ENCODE measurements around the gene FGD5. TPM values are rescaled to one million over a fixed set of nuclear protein-coding genes. Genes with fewer than 3 reads are reported as not detected.
"Not testable (repeated sequence)": the region's sequence is repeated elsewhere in the genome, so short reads cannot be mapped to it uniquely, and the experiment has no call there.

The FGD5 gene
- total RNA-seq, 3 donors from 2014 or later = 0.13 to 0.25 TPM; not detected in 1

DNA sequence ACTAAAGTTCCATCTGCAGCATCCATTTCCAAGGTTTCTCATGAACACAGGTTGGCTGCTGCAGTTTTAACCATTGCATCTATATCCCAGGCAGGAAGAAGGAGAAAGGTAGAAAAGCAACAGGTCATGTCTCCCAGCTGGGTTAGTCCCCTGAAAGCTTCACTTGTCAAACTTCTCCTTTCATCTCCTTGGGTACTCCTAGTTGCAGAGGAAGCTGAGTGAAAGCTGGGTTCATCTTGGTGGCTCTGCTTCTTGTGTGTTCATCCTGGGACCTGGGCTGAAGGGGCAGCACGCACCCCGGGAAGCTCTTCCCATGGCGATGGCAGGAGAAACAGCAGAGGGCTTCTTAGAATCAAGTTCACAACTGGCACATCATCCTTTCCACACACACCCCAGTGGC, 67.3 kb downstream of the FGD5 start:
- Mint-ChIP-seq H3K36me3 (ENCODE audit: insufficient read depth) (no peaks in the 10 kb centered on the region), H3K27me3 (ENCODE audit: low read depth) (no peaks in the 10 kb centered on the region), H3K9me3 (no peaks in the 10 kb centered on the region), H3K4me3 (no peak overlapping the region), H3K4me1 (ENCODE audit: low read depth) (peaks cover 69% of the 10 kb centered on the region)
- DNase-seq = no peak
- no peak for ATAC-seq

DNA sequence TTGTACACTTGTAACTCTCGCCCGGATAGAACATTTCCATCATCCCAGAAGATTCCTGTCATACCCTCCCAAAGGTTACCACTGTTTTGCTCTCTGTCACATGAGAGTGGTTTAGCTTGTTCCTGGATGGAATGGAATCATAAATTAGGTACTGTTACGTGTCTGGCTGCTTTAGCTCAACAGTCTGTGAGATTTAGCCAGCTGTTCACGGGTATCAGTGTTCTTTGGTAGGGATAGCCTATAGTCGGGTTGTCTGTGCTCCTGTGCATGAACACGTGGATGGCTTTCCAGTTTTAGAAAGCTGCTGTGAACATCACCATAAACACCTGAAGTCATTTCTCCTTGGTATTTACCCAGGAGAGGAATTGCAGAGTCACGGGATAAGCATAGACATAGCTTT, 70.4 kb downstream of the FGD5 start:
- Mint-ChIP-seq H3K9me3 (no peaks in the 10 kb centered on the region), H3K27me3 (ENCODE audit: low read depth) (no peaks in the 10 kb centered on the region), H3K36me3 (ENCODE audit: insufficient read depth) (no peaks in the 10 kb centered on the region), H3K4me1 (ENCODE audit: low read depth) (peaks cover 46% of the 10 kb centered on the region), H3K4me3 (no peak overlapping the region)
- no peak for ATAC-seq
- no peak for DNase-seq

DNA sequence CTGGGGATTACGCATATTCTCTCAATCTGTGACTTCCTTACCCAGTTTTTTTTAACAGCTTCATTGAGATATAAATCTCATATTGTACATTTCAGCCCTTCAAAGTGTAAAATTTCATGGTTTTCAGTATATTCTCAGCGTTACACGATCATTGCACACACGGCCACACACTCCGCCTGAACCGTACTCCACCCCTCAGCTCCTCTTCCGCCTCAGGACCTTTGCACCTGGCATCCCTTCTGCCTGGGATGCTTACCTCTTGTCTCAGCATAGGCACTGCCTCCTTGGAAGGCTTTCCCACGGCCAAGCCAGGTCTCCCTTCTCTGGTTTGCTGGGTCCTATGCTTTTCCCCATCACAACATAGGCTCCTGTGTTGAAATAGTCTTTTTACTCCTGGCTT, 71.2 kb downstream of the FGD5 start:
- no peak for DNase-seq
- Mint-ChIP-seq H3K4me3 (no peak overlapping the region), H3K27me3 (ENCODE audit: low read depth) (no peaks in the 10 kb centered on the region), H3K9me3 (no peaks in the 10 kb centered on the region), H3K4me1 (ENCODE audit: low read depth) (peaks cover 39% of the 10 kb centered on the region), H3K36me3 (ENCODE audit: insufficient read depth) (no peaks in the 10 kb centered on the region)
- ATAC-seq = no peak

DNA sequence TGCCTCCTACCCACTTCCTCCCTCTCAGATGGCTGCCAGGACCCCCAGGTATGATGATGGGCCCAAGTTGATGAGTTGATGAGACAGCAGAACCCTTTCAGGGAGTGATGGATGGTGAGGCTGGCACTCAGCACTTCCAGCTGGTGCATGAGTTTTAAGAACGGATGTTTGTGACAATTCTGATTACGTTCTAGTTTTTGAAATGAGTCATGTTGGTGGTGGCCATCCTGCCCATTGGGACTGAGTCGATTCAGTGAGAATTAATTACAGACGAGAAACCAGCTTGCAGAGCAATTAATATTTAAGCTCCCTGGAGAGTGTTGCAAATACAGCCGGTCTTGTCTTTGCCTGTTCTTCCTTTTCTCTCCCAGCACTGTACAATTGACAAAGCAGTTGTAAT, 71.7 kb downstream of the FGD5 start:
- ATAC-seq (no peak), DNase-seq (no peak)
- peaks cover 33% of the 10 kb centered on the region for H3K4me1 Mint-ChIP-seq (ENCODE audit: low read depth)
- H3K9me3 Mint-ChIP-seq = no peaks in the 10 kb centered on the region
- H3K4me3 Mint-ChIP-seq = no peak overlapping the region
- no peaks in the 10 kb centered on the region for H3K36me3 Mint-ChIP-seq (ENCODE audit: insufficient read depth)
- no peaks in the 10 kb centered on the region for H3K27me3 Mint-ChIP-seq (ENCODE audit: low read depth)

DNA sequence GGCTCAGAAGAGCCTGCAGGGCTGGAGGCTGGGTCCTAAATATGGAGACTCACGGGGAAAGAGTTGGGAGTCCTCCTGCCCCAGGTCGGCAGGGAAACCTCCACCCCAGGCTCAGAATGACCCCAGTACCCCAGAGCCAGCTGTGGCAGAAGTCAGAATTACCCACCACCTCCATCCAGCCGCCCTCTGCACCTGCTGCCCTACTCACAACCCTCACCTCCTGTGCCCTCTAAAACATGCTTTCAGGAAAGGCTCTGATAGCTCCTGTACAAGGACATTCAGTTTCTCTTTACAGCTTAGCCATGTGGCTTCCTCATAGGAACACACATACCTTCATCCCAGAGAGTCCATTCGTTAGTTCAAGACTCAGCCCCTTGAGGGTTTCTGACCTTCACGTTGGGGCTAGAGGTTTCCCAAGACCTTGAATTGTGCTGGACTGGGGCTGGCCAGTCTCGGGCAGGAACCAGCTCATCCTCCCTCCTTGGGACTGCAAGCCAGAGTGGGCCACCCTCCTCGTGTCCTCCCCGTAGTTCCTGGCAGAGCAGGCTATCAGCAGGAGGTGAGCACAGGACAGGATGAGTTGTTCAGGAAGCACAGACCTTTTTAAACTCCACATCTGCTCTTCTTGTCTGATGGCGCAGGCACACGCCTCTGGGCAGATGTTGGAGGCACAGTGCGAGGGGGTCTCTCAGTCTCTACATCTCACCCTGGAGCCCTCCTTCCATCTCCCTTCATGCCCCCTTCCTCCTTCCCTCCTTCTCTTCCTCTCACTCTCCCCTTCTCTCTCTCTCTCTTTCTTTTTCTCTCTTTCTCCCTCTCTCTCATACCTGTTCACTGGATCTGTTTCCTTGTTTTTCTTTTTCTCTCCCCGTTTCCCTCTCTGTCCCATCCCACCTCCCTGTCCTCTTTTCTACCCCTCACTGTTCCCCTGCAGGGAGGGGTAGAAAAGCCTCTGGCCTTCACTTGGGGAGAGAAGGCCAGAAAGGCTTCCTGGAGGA, 72.7 kb downstream of the FGD5 start:
- Mint-ChIP-seq H3K9me3 (no peaks in the 10 kb centered on the region), H3K36me3 (ENCODE audit: insufficient read depth) (no peaks in the 10 kb centered on the region), H3K4me3 (no peak overlapping the region), H3K27me3 (ENCODE audit: low read depth) (no peaks in the 10 kb centered on the region), H3K4me1 (ENCODE audit: low read depth) (peaks cover 24% of the 10 kb centered on the region)
- DNase-seq (no peak), ATAC-seq (no peak)

DNA sequence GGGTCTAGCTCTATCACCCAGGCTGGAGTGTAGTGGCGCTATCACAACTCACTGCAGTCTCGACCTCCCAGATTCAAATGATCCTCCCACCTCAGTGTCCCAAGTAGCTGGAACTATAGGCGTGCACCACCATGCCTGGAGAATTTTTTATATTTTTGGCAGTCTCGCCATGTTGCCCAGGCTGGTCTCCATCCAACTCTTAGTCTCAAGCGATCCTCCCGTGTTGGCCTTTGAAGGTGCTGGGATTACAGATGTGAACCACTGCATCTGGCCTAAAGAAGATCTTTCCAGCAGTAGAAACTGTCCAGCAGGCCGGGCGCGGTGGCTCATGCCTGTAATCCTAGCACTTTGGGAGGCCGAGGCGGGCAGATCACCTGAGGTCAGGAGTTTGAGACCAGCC, 73.5 kb downstream of the FGD5 start:
- no peak for ATAC-seq
- no peaks in the 10 kb centered on the region for H3K9me3 Mint-ChIP-seq
- no peak for DNase-seq
- H3K4me1 Mint-ChIP-seq (ENCODE audit: low read depth) = peaks cover 17% of the 10 kb centered on the region
- H3K27me3 Mint-ChIP-seq (ENCODE audit: low read depth) = peaks cover 3% of the 10 kb centered on the region
- H3K36me3 Mint-ChIP-seq (ENCODE audit: insufficient read depth) = no peaks in the 10 kb centered on the region
- no peak overlapping the region for H3K4me3 Mint-ChIP-seq

DNA sequence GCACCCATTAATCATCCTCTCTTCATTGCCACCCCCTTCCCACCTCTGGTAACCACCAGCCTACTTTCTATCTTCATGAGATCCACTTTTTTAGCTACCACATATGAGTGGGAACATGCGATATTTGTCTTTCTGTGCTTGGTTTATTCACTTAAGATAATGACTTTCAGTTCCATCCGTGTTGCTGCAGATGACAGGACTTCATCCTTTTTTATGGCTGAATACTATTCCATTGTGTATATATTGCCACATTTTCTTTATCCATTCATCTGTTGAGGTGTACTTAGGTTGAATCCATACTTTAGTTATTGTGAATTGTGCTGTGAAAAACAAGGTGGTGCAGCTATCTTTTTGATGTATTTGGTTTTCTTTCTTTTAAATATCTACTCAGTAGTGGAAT, 75.3 kb downstream of the FGD5 start:
- DNase-seq (no peak), ATAC-seq (no peak)
- H3K36me3 Mint-ChIP-seq (ENCODE audit: insufficient read depth) = no peaks in the 10 kb centered on the region
- peaks cover 19% of the 10 kb centered on the region for H3K4me1 Mint-ChIP-seq (ENCODE audit: low read depth)
- peaks cover 4% of the 10 kb centered on the region for H3K27me3 Mint-ChIP-seq (ENCODE audit: low read depth)
- no peaks in the 10 kb centered on the region for H3K9me3 Mint-ChIP-seq
- no peak overlapping the region for H3K4me3 Mint-ChIP-seq

DNA sequence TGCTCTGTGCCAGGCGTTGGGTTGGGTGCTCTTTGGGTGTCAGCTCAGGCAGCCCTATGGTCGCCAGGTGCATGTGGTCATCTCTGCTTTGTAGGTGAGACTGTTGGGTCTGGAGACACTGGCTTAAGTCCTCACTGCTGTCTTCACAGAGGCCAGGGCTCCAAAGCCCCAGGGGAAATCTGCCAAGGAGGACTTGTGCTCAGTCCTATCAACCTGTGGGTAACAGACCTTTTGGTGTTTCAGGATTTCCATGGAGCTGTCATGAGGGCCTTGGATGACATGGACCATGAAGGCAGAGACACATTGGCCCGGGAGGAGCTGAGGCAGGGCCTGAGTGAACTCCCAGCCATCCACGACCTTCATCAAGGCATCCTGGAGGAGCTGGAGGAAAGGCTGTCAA, 78.5 kb downstream of the FGD5 start:
- DNase-seq (no peak), ATAC-seq (no peak)
- H3K4me1 Mint-ChIP-seq (ENCODE audit: low read depth) = peaks cover 5% of the 10 kb centered on the region
- no peaks in the 10 kb centered on the region for H3K9me3 Mint-ChIP-seq
- peaks cover 9% of the 10 kb centered on the region for H3K27me3 Mint-ChIP-seq (ENCODE audit: low read depth)
- H3K4me3 Mint-ChIP-seq = no peak overlapping the region
- no peaks in the 10 kb centered on the region for H3K36me3 Mint-ChIP-seq (ENCODE audit: insufficient read depth)

DNA sequence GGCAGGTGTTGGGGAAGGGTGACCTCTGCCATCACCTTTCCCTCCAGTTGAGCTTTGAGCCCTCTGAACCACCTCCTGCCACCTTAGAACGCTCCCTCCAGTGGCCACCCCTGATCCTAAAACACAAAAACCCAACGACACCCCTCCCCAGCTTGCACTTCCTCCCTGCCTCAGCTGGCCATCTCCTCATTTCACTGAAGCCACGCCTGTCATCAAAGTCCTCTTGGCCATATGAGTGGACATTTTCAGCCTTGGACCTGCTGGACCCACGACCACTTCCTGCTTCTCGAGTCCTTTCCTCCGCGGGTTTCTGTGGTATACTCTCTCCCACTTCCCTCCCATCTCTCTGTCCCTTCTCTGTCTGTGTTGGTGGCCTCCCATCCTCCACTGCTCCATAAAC, 80.2 kb downstream of the FGD5 start:
- H3K36me3 Mint-ChIP-seq (ENCODE audit: insufficient read depth) = no peaks in the 10 kb centered on the region
- ATAC-seq (no peak), DNase-seq (no peak)
- no peaks in the 10 kb centered on the region for H3K9me3 Mint-ChIP-seq
- no peak overlapping the region for H3K4me3 Mint-ChIP-seq
- peaks cover 5% of the 10 kb centered on the region for H3K4me1 Mint-ChIP-seq (ENCODE audit: low read depth)
- H3K27me3 Mint-ChIP-seq (ENCODE audit: low read depth) = peaks cover 9% of the 10 kb centered on the region

DNA sequence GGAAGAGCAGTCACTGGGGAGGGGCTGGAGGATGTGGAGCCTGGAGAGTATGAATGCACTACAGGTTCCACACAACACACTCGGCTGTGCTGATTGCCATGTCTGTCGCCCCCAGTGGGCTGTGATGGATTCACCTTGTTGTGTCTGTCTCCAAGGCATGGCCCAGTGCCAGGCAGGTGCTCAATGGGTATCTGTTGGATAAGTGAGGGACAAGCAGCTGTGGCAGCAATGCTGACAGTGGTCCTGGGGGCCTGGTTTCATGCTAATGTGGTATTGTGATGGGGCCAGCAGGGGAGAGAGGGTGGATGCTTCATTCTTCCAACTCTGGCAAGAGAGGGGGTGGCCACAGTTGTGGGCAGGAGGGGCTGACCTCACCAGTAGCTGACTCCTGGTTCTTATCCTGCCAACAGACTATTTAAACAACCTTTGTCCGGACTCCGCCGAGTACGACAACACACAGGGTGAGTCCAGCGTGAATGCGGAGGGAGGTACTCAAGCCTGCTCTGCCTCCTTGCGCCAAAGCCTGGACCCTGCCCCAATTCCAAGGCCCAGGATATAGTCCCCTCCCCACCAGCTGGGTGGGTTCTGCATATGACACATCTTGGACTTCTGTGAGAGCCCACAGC, 81.3 kb downstream of the FGD5 start:
- Mint-ChIP-seq H3K4me3 (no peak overlapping the region), H3K27me3 (ENCODE audit: low read depth) (peaks cover 9% of the 10 kb centered on the region), H3K9me3 (peaks cover 2% of the 10 kb centered on the region), H3K36me3 (ENCODE audit: insufficient read depth) (no peaks in the 10 kb centered on the region), H3K4me1 (ENCODE audit: low read depth) (peaks cover 5% of the 10 kb centered on the region)
- ATAC-seq = no peak
- no peak for DNase-seq

DNA sequence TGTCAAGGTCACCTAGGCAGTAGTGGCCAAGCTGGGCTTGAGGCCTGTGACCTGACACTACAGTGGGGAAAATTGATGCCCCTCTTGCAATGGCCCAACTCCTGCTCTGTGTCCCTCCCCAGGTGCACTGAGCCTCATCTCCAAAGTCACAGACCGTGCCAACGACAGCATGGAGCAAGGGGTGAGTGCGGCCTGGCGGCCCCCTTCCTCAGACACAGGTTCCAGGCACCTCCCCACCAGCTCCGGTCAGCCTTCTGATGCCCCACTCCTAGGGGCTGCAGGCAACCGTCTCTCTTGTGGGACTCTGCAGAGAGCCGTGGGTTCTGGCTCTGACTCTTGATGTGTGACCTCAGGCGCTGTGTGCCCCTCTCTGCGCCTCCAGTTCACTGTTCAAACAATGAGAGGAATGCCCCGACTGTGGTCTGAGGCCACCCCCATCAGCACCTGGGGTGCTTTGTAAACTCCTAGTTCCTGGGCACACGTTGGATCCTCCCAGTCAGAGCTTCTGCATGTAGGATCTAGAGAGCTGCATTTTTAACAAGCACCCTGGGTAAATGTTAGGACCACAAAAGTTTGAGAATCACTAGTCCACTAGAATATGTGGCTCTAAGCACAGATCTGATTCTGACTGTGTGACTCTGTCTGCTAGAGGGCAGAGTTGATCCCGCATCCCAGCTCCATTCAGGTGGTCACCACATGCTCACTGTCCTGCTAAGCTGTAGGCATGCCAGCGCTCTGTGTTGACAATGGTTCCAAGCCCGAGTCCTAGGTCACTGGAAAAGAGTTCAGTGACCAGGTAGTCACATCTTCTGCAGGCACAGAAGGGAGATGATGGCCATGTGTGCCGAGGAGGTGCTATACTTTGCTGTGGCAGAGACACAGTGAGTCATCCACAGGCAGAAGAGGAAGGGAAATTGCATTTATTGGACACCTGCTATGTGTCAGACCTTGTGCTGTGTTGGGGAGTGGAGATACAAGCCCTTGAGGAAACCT, 82.4 kb downstream of the FGD5 start:
- no peak for DNase-seq
- no peak overlapping the region for H3K4me3 Mint-ChIP-seq
- no peaks in the 10 kb centered on the region for H3K36me3 Mint-ChIP-seq (ENCODE audit: insufficient read depth)
- no peak for ATAC-seq
- H3K4me1 Mint-ChIP-seq (ENCODE audit: low read depth) = peaks cover 5% of the 10 kb centered on the region
- peaks cover 9% of the 10 kb centered on the region for H3K27me3 Mint-ChIP-seq (ENCODE audit: low read depth)
- H3K9me3 Mint-ChIP-seq = peaks cover 8% of the 10 kb centered on the region

DNA sequence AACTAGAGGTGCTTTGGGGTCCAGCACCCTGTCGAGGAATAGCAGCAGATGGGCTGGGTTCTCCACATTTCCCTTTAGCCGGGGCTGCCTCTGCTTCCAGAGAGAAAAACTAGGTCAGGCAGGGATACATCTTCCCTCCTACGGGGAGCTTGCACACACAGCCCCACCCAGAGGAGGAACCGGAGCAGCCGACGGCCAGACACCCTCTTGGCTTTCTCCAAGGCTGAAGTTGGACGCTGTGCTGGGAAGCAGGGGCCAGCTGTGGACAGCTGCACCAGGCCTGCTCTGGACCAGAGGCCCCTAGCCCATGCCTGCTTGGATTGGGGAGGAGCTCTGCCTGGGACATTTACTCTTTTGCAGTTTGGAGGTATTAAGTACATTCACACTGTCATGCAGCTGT, 84.0 kb downstream of the FGD5 start:
- Mint-ChIP-seq H3K36me3 (ENCODE audit: insufficient read depth) (no peaks in the 10 kb centered on the region), H3K27me3 (ENCODE audit: low read depth) (peaks cover 6% of the 10 kb centered on the region), H3K4me1 (ENCODE audit: low read depth) (peaks cover 5% of the 10 kb centered on the region), H3K9me3 (peaks cover 8% of the 10 kb centered on the region), H3K4me3 (no peak overlapping the region)
- DNase-seq (no peak), ATAC-seq (no peak)

DNA sequence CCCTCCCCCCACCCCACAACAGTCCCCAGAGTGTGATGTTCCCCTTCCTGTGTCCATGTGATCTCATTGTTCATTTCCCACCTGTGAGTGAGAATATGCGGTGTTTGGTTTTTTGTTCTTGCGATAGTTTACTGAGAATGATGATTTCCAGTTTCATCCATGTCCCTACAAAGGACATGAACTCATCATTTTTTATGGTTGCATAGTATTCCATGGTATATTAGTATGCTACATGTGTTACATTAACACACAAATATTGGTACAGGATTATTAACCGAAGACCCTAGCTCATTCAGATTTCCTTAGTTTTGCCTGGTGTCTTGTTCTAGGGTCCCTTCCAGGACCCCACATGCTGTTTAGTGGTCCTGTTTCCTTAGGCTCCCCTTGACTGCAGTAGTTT, 84.7 kb downstream of the FGD5 start:
- not testable (repeated sequence) for H3K27me3 Mint-ChIP-seq (ENCODE audit: low read depth); H3K9me3 Mint-ChIP-seq; DNase-seq; H3K4me1 Mint-ChIP-seq (ENCODE audit: low read depth); ATAC-seq; H3K4me3 Mint-ChIP-seq; H3K36me3 Mint-ChIP-seq (ENCODE audit: insufficient read depth)

DNA sequence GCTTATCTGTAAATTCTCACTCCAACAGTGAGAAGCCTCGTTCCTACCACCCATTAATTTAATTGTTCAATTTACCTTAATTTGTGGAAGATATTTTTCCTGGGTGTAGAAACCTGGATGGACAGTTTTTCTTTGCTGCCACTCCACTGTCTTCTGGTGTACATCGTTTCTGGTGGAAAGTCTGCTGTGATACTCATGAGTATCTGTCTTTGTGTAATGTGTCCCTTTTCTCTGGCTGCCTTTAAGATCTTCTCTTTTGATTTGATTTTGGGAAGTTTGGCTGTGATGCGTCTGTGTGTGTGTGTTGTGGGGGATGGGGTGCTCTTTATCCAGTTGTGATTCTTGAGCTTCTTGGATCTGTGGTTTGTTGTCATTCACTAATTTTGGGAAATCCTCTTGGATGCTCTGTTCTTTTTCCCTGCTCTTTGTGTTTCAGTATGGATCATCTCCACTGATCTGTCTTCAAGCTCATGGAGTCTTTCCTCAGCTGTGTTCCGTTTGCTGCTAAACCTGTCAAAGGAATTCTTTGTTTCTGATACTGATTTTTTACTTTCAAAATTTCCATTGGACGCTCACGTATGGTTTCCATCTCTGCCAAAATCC, 86.4 kb downstream of the FGD5 start:
- no peak for ATAC-seq
- H3K4me3 Mint-ChIP-seq = no peak overlapping the region

More for the DNA sequence above, 86.4 kb downstream of the FGD5 start:
- DNase-seq = no peak
- Mint-ChIP-seq H3K9me3 (peaks cover 8% of the 10 kb centered on the region), H3K4me1 (ENCODE audit: low read depth) (no peaks in the 10 kb centered on the region), H3K36me3 (ENCODE audit: insufficient read depth) (no peaks in the 10 kb centered on the region), H3K27me3 (ENCODE audit: low read depth) (no peaks in the 10 kb centered on the region)

Data from activated T-cell treated with anti-CD3 and anti-CD28 coated beads, Interleukin-2, amount 50 U/mL, for 4 hours (primary cell).